IPS DF 4.7 (cell line): ENCODE data around the gene DCAF8L1.
"Not testable (repeated sequence)": the region's sequence is repeated elsewhere in the genome, so short reads cannot be mapped to it uniquely, and the experiment has no call there.

Source experiments
- DNase-seq: peaks from one replicate; pipeline ENCODE4 v3.0.0-alpha.2; 2013; ENCODE audit warnings: low spot score; ENCODE audit errors: extremely low read depth

The DCAF8L1 gene

DNA sequence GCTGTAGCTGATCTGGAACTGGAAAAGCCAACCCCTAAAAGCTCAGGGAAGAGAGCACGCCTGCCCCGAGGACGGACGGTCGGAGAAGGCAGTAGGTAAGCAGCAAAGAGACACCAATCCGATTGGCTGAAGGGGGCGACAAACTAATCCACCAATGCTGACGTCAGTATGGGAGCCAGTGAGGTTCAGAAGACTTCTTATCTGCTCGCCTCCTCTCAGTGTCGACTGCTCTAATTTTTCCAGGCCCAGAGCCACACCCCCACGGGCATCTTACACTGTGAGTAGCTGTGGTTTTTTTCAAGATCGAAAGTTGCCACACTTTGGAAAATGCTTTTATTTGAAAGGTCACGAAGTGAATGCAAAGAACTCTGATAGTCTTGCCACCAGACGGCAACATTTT lies at the start of gene DCAF8L1:
Gene DCAF8L1, minus strand, starts transcription at position 101 of the 400 bp plus-strand sequence. CDS start 115 bp downstream, outside the sequence.
- no peak for DNase-seq

DNA sequence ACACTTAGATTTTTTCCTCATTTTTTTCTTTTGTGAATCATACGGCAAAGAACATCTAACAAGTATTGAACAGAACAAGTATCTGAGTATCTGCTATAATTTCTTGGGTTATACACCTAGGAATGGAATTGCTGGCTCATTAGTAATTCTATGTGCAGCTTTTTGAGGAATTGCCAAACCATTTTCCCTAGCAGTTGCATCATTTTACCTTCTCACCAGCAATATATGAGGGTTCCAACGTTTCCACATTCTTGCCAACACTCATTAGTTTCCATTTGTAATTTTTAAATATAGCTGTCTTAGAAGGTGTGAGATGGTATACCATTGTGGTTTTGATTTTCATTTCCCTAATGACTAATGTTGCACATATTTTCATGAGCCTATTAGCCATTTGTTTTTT lies 41.1 kb upstream of the DCAF8L1 start:
- DNase-seq, result no peak

DNA sequence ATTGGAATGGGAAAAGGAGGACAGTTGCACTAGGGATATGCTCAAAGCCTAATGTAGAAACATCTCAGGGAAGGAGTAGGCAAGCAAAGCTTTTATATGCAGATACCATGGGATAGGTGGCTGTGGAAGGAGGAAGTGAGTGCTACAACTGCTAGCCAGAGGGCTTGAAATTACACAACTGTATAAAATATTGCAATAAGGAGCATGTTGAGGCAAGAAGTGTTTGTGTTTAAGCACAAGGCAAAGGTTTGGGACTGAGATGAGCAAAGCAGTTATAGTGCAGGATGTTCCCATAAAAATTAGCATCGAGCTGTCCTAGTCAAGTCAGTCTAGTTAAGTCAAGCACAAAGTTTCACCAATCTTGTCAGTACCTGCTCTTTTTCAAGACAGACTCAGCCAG lies 35.6 kb upstream of the DCAF8L1 start:
- no peak for DNase-seq

DNA sequence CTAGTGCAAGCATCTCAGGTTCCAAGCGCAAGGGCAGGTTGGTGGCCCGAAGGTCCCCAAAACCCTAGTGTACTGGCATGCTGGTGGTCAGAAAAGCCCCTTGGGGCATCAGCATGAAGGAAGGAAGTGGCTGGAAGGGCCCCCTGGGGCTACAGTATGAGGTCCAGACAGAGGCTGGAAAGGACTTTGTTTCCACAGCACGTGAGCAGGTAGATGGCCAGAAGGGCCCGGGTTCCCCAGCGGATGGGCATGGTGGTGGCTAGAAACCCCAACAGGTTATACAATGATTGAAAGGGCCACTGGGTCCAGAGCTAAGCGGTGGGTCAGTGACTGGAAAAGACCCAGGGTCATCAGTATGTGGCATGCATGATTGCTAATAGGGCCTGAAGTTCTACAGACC lies 34.7 kb upstream of the DCAF8L1 start:
- DNase-seq, result no peak

DNA sequence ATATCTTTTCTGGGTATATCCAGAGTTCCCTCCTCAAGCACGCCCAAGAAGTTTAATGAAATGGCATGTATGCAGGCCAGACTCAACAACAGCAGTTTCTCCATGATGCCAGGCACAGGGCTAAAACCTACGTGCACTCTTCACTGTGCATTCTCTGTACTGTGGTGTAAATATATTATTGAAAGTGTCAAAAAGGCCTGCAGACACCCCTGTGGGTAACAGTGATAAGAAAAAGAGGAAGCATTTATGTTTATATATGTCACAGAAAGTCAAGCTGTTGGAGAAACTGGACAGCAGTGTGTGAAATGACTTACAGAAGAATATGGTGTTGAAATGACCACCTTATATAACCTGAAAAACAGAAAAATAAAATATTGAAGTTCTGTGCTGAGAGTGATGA lies 29.6 kb upstream of the DCAF8L1 start:
- DNase-seq, result no peak

DNA sequence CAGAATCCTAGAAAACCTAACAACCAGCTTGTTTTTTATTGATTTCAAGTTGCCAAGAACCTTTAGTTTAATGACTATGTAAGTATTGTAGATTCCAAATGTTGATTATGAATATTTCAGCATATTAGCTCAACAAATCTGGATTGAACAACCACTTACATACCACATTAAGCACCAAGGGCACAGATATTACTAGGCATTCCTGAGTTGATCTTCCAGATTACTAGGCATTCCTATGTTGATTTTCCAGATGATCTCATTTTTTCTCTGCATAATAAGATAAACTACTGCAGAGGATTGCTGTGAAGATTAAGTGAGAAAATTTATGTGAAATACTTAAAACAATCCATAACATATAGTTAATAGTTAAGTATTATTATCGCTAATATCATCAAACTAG lies 17.4 kb upstream of the DCAF8L1 start:
- DNase-seq, result no peak

DNA sequence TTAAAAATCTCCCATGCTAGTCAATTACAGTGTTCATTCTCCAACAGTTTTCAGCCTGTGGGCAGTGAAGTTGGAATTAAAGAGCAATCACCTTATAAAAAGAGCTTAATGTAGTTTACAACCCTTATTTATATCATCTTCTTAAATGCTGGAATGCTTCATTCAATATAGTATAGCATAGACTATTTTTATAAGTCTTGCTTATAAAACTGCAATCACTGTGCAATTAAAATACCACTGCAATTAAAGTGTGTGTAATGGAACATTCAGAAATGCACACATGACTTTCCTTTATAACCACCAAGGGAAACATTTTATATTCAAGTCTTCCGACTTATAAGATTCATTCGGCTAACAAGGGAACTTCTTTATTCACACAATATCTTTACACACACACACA lies 16.4 kb upstream of the DCAF8L1 start:
- no peak for DNase-seq

DNA sequence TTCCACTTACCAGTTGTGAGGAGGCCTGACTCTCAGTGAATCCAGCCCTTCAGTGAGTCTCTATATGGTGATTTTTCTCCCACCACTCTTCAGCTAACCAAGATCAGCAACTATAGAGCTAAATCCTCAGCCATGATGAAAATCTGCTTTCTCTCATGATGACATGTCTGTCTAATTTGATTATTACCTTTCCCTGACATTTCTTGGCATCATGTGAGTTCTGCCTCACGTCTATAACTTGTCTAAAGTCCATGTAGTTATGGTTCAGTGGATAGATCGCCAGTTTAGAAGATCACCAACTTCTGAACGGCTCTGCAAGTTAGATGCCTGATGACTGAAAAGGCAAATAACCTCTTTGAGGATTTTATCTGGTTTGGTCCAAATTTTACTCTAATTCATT lies 14.9 kb upstream of the DCAF8L1 start:
- no peak for DNase-seq

DNA sequence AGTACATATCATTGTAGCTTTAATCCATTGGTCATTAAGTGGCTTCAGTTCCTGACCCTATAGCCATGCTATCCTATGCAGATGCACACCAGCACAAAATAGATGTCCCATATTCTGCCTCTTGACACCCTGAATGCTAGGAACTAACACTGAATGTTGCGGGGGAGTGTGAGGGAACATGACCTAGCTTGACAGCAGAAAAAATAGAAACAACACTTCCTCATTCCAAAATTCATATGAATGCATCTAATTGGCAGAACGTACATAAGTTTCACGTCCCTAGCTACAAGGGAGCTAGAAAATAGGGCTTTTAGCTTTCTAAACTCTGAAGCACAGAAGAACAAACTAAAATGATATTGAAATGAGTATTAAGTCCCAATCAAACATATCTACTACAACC lies 14.4 kb upstream of the DCAF8L1 start:
- no peak for DNase-seq

DNA sequence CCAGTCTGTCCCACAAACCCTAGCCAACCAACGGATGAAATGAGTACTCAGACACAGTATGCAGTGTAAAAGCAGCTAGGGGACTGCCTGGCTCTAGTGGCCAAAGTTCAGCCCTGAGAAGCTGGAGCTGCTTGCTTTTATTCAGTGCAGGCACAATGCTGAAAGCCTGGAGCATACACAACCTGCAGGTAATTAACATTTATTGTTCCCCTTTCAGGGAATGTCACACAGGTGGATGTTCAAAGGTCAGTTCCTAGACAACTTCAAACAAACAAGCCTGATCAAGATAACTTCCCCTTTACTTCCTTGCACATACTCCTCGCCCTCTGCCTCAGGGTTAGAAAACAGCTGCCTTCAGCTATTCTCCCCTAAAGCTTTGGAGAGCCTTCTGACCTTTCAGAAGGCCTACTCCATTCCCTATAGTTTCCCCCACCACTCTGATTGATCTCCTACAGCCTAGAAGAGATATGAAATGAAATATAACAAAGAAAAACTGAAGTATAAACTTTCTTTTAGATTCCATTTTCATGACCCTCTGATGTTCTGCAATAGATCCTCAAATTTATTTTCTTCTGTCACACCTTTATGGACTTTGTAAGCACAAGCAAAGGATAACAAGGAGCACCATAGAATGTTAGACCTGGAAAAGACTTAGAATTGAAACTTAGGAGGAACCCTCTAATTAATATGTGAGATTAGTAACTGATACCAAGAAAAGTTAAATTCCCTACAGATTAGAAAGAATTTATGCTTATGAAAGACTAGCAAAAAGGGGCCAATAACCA lies 6.8 kb upstream of the DCAF8L1 start:
- DNase-seq, result no peak

DNA sequence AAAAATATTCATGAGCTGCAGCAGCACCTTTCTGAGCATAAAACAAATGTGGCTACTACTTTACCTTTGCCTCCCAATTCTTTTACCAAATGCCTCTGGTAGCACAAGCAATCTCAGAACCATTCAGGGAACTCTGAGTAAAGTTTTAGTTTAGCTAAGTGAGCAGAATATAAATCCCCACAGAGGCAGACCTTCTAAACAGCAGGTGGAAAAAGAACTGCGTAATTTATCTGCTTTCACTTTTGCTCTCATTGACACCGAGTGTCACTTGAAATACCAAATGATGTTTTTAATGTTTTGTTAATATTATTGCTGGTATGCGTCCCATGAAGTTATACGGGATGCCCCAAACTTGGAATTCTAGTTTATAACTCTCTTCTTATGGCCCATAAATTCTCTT lies 4.3 kb downstream of the DCAF8L1 start:
- not testable (repeated sequence) for DNase-seq

DNA sequence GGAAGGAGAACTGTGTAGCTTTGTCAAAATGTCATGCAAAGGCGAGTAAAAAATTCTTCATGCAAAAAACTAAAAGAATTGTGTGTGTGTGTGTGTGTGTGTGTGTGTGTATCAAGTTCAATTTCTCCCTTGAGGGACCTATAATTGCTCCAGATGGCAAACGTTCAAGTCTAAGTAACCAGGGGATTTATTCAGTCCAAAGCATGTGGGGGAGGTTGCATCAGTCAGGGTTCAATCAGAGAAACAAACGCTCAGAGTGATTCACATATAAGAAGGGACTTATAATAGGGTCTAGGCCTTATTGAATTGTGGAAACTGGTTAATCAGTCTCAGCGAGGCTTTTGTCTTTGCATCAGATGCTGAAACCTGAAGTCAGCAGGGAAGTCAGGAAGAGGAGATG lies 5.0 kb downstream of the DCAF8L1 start:
- no peak for DNase-seq

DNA sequence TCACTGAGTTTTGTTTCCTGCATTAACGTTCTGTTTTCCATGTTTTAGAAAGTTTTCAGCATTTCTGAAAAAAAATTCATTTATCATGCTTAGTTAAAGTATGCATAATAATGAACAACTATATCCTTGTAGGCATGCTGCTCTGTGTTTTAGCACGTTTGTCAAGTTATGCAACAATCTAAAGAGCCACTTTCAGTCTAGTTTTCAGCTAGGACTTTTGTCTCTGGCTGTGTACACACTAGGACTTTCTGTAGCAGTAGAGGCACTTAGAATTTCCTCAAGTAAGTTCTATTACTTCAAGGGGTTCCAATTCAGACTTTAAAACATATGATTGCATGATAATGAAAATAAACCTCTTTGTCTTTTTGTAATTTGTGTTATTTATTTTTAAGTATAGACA lies 12.4 kb downstream of the DCAF8L1 start:
- no peak for DNase-seq

DNA sequence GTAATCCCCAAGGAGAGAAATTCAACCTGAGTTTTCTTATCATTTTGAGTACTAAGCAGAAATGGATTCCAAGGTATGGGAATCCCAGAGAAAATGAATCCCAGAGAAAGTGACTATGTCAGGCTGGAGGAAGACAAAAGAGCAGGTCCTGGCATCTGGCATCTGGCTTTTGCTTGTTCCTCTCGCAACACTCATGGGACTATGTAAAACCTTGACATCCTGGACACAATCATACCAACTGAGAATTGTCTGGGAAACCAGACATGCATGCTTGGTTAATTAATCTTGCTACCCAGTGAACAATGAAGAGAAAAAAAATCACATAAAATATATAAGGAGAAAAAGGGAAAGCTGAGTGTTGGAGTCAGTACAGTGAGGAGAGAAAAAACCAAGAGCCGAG lies 12.9 kb downstream of the DCAF8L1 start:
- DNase-seq, result no peak

DNA sequence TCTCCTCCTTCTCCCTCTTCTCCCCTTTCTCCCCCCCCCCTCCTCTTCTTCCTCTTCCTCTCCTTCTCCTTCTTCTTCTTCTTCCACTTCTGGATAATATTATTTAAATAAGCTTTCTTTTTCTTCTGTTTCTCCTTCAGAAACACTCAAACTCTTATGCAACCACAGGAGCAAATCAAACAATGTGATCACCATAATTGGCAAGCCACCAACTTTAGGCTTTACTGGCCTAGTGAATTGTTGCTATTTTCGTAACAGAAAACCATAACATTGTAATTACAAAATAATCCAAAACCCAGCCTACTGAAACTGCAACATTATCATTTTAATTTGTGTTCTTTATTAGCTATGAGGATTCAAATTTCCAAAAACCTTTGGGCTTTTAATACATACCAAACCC lies 14.3 kb downstream of the DCAF8L1 start:
- no peak for DNase-seq

DNA sequence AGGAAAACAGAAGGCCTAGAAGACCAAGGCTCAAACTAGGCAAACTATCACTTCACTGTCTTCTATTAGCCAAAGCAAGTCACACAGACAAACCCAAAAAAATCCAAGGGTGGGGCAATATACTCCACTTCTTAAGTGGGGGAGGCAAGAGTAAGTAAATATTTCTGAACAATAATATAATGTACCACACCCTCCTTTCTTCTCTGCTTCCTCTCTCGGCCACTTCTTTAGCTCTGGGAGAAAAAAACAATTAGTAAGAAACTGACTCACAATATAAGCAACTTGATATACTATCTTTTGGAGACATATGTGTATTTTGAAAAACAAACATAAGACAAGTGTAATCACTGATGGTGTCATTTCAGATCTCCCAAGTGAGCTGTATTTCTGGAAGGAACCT lies 14.8 kb downstream of the DCAF8L1 start:
- no peak for DNase-seq

DNA sequence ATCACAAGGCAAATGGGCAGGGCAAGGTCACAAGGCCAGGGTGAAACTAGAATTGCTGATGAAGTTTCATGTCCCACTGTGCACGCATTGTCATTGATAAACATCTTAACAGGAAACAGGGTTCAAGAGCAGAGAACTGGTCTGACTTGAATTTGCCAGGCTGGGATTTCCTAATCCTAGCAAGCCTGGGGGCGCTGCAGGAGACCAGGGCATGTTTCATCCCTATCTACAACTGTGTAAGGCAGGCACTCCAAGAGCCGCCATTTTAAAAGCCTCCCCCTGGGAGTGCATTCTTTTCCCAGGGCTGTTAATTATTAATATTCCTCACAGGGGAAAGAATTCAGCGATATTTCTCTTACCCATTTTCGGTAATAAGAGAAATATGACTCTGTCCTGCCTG lies 15.9 kb downstream of the DCAF8L1 start:
- not testable (repeated sequence) for DNase-seq

DNA sequence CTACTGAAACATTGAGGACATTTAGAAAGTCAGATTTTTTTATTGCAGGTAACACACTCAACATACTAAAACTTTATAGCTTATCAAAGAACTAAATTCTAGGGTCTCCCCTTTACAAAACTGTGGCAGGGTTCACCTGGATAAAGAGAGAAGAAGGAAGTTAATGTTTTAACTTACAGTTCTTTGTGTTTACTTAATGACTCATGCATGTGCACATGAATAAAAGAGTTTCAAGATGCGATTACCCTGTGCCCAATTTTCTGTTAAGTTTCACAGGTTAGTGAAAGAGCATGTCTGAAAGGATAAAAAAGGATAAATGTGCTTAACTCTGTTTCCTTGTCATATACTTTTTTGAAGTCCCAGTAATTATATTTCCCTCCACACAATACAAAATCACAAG lies 16.8 kb downstream of the DCAF8L1 start:
- no peak for DNase-seq

DNA sequence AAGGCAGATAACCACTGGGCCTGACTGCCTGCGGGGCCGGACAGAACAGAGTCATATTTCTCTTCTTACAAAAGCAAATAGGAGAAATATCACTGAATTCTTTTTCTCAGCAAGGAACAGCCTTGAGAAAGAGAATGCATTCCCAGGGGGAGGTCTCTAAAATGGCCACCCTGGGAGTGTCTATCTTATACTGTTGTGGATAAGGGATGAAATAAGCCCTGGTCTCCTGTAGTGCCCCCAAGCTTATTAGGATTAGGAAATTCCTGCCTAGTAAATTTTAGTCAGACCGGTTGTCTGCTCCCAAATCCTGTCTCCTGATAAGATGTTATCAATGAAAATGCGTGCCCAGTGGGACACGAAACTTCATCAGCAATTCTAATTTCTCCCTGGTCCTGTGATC lies 20.8 kb downstream of the DCAF8L1 start:
- DNase-seq, result not testable (repeated sequence)

DNA sequence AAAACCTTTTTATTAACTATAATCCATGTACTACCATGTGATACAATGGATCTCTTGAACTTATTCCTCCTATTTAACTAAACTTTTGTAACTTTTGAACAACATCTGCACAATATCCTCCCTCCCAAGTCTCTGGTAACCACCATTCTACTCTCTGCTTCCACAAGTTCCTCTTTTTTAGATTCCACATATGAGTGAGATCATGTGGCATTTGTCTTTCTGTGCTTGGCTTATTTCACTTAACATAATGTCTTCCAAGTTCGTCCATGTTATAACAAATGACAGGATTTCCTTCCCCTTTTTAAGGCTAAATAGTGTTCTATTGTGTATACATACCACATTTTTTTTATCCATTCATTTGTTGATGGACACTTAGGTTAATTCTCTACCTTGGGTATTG lies 28.1 kb downstream of the DCAF8L1 start:
- DNase-seq, result no peak

DNA sequence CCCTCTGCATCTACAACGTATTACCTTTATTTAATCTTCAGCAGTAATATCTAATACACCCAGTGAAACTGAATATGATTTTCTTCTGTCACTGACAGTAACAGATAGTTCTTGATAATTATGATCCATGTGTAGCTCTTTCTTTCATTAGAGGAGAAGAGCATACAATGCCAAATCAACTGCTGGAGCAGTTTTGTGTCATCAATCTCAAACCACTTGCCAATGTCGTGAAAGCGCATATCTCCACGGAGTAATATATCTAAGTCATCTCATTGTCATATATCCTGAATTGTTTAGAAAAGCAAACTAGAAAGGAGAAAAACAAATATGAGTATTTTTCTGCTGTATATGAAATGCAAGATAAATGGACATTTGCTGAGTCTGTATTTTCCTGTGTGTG lies 47.9 kb downstream of the DCAF8L1 start:
- DNase-seq, result no peak
